ENCODE data around the gene CACNA1D.

Gene CACNA1D

DNA sequence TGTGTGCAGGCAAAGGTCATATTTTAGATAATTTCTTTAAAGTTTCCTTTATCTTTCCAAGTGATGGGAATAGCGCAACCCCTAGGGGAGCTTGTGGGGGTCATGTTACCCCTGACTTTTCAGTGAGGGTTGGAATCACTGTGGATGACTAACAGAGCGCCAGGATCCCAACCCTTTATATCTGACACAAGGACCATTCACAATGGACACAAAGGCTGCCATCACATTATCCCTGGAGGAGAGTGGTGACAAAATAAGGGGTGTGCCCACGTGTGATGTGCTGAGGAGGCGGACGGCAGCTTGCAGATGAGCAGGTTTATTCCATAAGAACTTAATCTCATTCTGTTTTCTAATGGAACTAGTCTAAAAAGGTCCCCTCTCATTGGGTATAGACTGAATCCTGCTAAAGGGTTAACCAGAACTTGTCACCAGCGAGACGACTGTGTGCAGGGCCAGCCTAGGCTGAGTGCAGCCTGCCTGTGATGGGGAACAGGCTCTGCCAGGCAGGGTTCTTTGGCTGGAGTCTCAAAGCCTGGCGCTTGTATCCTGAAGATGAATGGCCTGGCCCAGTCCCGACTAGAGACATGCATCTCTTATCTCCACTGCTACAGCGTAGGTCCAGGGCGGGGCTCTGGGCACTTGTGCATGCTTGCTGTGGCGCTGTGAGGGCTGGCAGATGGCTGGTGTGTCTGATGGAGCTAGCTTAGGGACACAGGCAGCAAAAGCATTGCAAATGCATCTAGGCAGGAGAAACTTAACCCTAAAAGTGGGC, 301.6 kb downstream of the CACNA1D start:
- DNase-seq: no peak

DNA sequence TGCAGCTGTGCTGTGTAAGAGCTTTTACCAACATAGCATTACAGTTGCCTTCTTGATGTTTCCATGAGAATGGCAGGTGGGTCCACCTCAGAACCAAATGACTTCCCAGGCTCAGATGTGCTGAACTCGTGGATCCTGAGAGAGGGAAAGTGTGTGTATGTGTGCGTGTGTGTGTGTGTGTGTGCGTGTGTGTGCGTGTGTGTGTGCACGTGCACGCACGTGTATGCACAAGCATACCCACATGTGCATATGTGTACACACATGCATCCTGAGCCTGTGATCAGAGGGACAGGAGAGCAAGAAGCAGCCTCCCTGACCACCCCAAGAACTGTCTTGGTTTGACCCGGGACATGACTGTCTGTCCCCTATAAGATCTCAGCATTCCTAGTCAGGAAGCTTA, 303.7 kb downstream of the CACNA1D start:
- no peak for DNase-seq

DNA sequence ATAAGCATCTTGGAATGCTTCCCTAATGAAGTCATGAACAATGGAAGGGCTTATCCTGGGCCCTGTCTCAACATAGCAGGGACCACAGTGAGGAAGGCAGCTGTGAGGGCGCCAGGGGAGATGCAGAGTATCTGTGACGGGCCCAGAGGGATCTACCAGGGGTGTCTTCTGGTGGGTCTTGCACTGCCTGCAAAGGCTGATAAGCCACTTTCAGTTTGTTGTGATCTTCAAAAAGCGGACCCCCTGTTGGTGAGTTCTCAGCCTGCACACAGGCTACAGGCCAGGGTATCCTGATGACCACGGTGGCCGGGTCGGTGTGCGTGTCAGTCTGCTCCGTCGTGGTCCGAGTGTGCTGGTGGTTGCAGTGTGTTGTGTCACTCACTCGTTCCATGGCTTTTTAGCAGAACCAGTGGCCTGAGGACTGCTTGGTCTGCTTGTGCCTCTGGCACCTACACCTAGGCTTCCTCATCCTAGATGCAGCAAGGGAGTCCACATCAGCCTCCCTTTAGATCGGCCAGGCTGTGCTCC, 305.0 kb downstream of the CACNA1D start:
- no peak for DNase-seq

DNA sequence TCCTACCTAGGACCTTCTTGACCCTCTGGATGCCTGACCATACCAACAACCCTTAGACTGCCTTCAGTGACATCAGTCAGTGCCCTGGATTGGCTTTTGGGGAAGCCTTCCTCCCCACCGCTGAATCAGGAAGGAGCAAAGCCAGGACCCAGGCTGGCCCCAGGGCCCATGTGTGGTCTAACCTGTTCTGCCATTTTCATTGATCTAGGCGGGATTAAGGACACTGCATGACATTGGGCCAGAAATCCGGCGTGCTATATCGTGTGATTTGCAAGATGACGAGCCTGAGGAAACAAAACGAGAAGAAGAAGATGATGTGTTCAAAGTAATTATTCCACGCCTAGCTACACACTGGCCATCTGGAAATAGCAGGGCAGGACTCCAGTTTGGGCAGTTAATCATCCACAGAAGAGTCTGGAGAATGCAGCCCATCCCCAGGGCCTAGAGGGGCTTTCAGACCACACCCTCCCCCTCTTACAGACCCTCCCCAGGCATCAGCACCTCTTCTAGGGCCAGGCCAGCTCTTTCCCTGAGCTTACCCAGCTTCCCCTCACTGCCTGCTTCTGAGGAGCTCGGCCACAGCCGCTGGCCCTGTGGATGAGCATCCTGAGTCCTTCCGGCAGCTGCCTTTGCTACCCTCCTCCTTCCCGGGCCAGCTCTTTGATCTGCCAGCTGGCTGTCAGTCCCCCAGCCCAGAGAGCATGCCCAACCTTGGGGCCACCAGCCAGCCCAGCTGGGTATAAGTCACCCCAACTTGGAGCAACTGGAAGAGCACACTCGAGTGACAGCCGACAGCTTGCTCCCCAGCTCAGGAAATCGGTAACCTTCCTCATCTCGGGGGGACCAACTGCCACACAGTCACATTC, 305.9 kb downstream of the CACNA1D start:
- DNase-seq: no peak

DNA sequence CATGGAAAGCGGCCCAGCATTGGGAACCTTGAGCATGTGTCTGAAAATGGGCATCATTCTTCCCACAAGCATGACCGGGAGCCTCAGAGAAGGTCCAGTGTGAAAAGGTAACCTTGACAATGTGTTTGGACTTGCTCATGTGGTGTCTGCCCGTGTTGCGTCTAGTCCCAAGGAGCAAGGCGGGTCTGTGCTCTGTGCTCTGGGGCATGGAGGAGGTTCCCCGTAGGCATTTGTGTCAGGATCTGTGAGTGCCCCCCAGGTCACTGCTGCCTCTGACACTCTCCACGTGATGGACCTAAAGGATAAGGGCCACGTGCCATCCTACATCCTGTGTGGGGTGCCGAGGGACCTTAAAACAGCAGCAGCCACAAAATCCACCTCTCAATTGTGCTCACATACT, 306.9 kb downstream of the CACNA1D start:
- DNase-seq: no peak

- DNase-seq: no peak
Observed at GRCh38 chr3:53802256-53802880, 308.0 kb downstream of the CACNA1D start.

- DNase-seq: no peak
Observed at GRCh38 chr3:53803124-53803815, 308.9 kb downstream of the CACNA1D start.

- DNase-seq: no peak
Observed at GRCh38 chr3:53803816-53804695, 309.6 kb downstream of the CACNA1D start.

DNA sequence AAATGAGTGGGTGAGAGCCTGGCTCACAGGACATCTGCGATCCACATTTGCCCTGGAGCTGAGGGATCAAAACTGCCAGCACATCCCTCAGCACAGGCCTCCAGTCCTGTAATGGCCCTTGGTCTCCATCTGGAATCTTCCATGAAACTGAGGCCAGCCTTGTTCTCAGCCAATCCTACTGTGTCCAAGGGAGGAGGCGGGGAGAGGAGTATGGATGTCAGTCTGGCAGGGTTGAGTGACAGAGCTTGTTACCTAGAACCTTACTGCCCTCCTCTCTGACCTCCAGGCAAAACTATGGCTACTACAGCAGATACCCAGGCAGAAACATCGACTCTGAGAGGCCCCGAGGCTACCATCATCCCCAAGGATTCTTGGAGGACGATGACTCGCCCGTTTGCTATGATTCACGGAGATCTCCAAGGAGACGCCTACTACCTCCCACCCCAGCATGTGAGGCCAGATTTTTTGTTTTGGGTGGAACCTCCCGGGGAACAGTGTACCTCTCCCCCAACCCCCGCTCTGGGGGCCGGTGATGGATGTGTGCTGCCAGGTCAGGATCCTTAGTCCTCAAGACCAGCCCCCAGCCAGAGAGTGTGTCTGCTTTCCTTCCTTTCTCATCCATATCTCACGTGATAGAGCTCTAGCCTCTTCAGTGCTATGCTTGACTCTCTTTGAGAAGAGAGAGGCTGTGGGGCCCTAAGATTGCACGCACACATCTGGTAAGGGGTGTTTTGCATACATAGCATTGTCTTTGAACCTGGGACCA, 310.5 kb downstream of the CACNA1D start:
- no peak for DNase-seq

DNA sequence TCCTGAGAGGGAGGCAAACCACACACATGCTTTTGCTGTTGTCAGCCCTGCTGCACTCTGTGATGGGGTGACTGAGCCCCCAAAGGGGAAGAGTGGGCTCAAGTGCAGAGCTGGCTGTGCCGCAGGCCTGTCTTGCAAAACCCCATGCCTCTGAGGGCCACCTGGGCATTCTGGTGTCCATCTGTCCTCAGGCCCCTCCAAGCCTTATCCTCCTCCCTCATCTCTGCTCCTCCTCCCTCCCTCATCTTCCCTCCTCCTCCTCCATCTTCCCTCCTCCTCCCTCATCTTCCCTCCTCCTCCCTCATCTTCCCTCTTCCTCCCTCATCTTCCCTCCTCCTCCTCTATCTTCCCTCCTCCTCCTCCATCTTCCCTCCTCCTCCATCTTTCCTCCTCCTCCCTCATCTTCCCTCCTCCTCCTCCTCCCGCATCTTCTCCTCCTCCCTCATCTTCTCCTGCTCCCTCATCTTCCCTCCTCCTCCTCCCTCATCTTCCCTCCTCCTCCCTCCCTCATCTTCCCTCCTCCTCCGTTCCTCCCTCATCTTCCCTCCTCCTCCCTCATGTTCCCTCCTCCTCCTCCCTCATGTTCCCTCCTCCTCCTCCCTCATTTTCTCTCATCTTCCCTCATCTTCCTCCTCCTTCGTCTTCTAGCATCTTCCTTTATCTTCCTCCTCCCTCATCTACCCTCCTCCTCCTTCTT, 311.2 kb downstream of the CACNA1D start:
- DNase-seq: no peak

- DNase-seq: no peak
Observed at GRCh38 chr3:53806182-53807116, 312.0 kb downstream of the CACNA1D start.

- DNase-seq: no peak
Observed at GRCh38 chr3:53807117-53807810, 312.9 kb downstream of the CACNA1D start.

DNA sequence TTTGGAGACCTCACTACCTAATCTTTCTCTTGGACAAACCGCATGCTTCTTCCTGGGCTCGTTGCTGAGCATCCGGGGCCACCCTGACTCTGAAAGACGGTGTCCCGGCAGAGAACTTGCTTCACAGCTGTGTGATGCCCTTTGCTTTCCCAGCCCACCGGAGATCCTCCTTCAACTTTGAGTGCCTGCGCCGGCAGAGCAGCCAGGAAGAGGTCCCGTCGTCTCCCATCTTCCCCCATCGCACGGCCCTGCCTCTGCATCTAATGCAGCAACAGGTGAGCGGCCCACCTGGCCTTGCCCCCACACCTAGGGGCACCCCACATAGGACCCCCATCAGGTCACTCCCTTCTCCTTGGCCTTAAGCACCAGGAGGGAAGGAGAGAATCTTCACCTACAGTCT, 314.1 kb downstream of the CACNA1D start:
- DNase-seq: no peak

DNA sequence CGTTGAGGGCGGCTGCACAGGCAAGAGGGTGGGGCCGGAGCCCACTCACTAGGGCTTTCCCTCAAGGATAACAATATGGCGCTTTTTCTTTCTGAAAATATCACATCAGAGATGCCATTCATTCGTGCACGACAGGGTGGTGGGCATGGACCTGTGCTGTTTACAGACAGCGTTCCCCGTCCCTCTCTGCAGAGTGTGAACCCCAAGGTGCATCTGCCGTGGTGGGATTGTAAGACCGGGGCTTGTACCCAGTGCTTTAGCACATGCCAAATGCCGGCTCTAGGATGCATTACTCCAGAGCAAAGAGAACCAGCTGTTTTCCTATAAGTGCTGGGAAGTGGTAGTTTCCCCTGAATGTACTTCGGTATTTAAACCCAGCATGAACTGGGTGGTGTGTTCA, 314.9 kb downstream of the CACNA1D start:
- no peak for DNase-seq

DNA sequence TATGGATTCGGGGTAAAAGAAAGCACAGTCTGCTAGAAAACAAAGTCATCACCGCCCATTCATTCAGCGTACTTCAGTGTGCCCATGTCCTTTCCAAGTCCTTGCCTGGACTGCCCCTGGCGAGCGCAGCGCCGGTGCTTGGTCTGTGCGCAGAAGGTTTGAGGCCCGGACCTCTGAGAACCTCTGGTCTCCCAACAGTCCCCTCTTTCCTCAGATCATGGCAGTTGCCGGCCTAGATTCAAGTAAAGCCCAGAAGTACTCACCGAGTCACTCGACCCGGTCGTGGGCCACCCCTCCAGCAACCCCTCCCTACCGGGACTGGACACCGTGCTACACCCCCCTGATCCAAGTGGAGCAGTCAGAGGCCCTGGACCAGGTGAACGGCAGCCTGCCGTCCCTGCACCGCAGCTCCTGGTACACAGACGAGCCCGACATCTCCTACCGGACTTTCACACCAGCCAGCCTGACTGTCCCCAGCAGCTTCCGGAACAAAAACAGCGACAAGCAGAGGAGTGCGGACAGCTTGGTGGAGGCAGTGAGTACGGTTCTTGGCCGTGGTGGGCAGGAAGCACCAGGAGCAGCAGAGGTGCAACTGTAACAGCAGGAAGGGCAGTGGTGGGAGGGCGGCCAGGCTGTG, 315.5 kb downstream of the CACNA1D start:
- no peak for DNase-seq

GRCh38 chr3:53811143-53811927, 316.9 kb downstream of the CACNA1D start:
- DNase-seq: no peak

GRCh38 chr3:53812434-53812833, 318.0 kb downstream of the CACNA1D start:
- DNase-seq: no peak

All from COR-L47 (cell line).